ENCODE measurements around the gene ATF2. TPM values are rescaled to one million over a fixed set of nuclear protein-coding genes. Genes with fewer than 3 reads are reported as not detected.

Gene ATF2
- total RNA-seq, 2 experiments from 2014 or later: 50.0 to 56.2 TPM

DNA sequence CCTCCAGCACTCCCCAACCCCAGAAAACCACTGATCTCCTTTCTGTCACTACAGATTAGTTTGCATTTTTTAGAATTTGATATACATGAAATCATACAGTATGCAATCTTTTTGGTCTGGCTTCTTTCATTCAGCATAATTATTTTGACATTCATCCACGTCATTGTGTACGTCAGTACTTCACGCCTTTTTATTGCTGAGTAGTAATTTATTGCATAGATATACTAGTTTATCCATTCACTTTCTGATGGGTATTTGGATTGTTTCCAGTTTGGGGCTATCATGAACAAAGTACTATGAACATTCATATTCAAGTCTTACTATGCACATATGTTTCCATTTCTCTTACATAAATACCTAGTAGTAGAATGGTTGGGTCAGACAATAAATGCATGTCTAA is 142.8 kb downstream of the ATF2 start:
- H3K4me1 Mint-ChIP-seq: peaks cover under 1% of the 10 kb centered on the region
- H3K36me3 Mint-ChIP-seq: peaks cover 1% of the 10 kb centered on the region
- no peak for ATAC-seq (ENCODE audit: low read depth)
- DNase-seq: no peak
- H3K4me3 Mint-ChIP-seq: no peak overlapping the region
- H3K27ac Mint-ChIP-seq: no peak overlapping the region
- H3K9me3 Mint-ChIP-seq: no peaks in the 10 kb centered on the region
- H3K27me3 Mint-ChIP-seq: peaks cover 7% of the 10 kb centered on the region
- POLR2A ChIA-PET: no interaction called here

DNA sequence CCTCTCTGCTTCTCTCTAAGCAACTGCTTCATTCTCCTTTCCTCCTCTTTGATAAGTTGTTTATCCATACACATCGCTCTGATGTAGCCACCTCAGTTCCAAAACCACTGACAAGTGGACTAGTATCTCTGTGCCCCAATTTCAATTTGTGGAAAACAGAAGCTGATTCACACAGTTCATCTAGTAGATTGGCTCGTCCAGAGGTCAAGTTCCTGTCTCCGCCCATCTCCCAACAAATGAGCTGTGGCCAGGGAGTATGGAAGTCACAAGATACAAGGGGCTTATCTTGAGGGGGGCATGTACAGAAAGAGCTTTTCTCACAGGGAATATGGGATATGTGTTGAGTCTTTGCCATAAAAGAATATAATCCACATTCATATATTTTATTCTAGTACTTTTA is 145.1 kb downstream of the ATF2 start:
- H3K4me3 Mint-ChIP-seq: no peak overlapping the region
- H3K27ac Mint-ChIP-seq: no peak overlapping the region
- H3K36me3 Mint-ChIP-seq: peaks cover 1% of the 10 kb centered on the region
- peaks cover 8% of the 10 kb centered on the region for H3K27me3 Mint-ChIP-seq
- DNase-seq (no peak), ATAC-seq (ENCODE audit: low read depth) (no peak)
- H3K9me3 Mint-ChIP-seq: no peaks in the 10 kb centered on the region
- POLR2A ChIA-PET: no interaction called here
- no peaks in the 10 kb centered on the region for H3K4me1 Mint-ChIP-seq

Small RNA genes lying within 50 kb of the gene (microRNA-seq; reads per million reads assigned to microRNA genes)
- gene MIR933: not detected

Other genes starting within 250 kb of the ATF2 start
- gene CHN1, start 162.8 kb downstream of the ATF2 start, total RNA-seq: 1 to 10 TPM; 3.5 to 3.7 TPM
- gene ATP5MC3, start 13.5 kb upstream of the ATF2 start, total RNA-seq: 100 to 1,000 TPM; 203 to 208 TPM

Measured in activated naive CD8-positive, alpha-beta T cell treated with anti-CD3 and anti-CD28 coated beads, Interleukin-2, amount 10 ng/mL, durations not matched to agents 7 days and 5 days (primary cell).